Transverse colon (tissue), 4 donors: ENCODE results near the gene FAM135A.

Source experiments
- EP300 ChIP-seq: sonication (generic); formaldehyde crosslinking; IDR thresholded peaks from one replicate; pipeline ENCODE4 v1.6.1; 2017; ENCODE audit warnings: antibody characterized with exemption, low read depth
- POLR2A ChIP-seq: fragments of 450-650 bp; IDR thresholded peaks from one replicate; pipeline ENCODE4 v1.6.1; 2016; ENCODE audit warnings: antibody characterized with exemption, mild to moderate bottlenecking, moderate library complexity
- POLR2AphosphoS5 ChIP-seq, 3 donors: sonication (generic); formaldehyde crosslinking; IDR thresholded peaks; one replicate each; pipeline ENCODE4 v1.6.1; 2016; ENCODE audit warnings: antibody characterized with exemption in 3 of 3
- TF ChIP-seq, protein P1 (sequence below), 5 experiments: fragments of 200-600 bp in 3 of 5; fragments of 450-650 bp in 2 of 5; sonication (generic) in 3 of 5; IDR thresholded peaks; 1 replicate in 2 of 5; 2 replicates in 3 of 5; pipeline ENCODE4 v1.5.1; 2016 to 2017; ENCODE audit warnings: antibody characterized with exemption in 5 of 5, inconsistent platforms in 3 of 5, mild to moderate bottlenecking in 2 of 5, moderate library complexity in 1 of 5

- TF ChIP-seq, protein P1, sequence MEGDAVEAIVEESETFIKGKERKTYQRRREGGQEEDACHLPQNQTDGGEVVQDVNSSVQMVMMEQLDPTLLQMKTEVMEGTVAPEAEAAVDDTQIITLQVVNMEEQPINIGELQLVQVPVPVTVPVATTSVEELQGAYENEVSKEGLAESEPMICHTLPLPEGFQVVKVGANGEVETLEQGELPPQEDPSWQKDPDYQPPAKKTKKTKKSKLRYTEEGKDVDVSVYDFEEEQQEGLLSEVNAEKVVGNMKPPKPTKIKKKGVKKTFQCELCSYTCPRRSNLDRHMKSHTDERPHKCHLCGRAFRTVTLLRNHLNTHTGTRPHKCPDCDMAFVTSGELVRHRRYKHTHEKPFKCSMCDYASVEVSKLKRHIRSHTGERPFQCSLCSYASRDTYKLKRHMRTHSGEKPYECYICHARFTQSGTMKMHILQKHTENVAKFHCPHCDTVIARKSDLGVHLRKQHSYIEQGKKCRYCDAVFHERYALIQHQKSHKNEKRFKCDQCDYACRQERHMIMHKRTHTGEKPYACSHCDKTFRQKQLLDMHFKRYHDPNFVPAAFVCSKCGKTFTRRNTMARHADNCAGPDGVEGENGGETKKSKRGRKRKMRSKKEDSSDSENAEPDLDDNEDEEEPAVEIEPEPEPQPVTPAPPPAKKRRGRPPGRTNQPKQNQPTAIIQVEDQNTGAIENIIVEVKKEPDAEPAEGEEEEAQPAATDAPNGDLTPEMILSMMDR (IDR thresholded peaks at IDR 0.05): no peak
- TF ChIP-seq POLR2A (no peak), EP300 (no peak), POLR2AphosphoS5 (IDR thresholded peaks at IDR 0.05) (no peak)
Observed at GRCh38 chr6:70510600-70510999, 97.3 kb downstream of the FAM135A start.
